NCI-H2029 (cell line): ENCODE data around the gene SH3GLB1.
"Not testable (repeated sequence)": the region's sequence is repeated elsewhere in the genome, so short reads cannot be mapped to it uniquely, and the experiment has no call there.

Experiments used
- DNase-seq: peaks from one replicate; lab custom pipeline; 2025; lab: John Stamatoyannopoulos, UW

SH3GLB1 gene

DNA sequence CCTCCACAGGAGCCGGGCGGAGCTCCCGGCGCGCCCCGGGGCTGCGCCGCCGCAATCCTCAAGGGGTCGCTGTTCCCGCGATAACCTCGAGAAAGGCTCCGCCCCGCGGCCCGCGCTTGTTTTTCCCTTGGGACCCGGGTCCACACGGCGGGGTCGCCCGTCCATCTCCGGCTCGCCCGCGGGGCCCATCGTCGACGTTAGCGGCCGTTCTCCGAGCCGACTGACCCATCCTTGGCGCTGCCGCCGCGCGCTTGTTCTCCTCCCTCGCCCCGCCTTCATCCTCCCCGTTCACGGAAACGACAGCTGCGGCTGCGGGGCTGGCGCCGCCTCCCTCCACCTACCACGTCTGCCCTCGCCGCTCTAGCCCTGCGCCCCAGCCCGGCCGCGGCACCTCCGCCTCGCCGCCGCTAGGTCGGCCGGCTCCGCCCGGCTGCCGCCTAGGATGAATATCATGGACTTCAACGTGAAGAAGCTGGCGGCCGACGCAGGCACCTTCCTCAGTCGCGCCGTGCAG, at the start of gene SH3GLB1:
SH3GLB1 (plus strand) TSS at position 119 of the 514 bp plus-strand sequence; CDS start at position 443, 324 bp downstream.
- DNase-seq, result peak; percentile 90

DNA sequence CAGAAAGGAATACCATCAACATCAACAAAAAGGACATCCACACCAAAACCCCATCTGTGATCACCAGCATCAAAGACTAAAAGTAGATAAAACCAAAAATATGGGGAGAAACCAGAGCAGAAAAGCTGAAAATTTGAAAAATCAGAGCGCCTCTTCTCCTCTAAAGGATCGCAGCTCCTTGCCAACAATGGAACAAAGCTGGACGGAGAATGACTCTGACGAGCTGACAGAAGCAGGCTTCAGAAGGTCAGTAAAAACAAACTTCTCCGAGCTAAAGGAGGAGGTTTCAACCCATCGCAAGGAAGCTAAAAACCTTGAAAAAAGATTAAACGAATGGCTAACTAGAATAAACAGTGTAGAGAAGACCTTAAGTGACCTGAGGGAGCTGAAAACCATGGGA, 46.0 kb upstream of the SH3GLB1 start:
- not testable (repeated sequence) for DNase-seq

DNA sequence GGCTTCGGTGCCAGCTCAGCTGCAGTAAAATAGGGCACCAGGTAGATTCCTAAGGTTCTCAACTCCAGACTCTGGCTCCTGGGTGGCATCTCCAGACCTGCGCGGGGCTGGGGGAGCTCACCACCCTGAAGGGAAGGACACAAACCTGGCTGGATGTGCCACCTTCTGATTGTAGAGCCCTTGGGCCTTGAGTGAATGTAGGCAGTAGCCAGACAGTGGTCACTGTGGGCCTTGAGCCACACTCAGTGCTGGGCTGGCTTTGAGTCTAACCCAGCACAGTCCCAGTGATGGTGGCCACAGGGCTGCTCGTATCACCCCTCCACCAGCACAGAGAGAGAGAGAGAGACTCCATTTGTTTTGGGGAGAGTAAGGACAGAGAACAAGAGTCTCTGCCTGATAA, 38.0 kb upstream of the SH3GLB1 start:
- DNase-seq, result no peak

DNA sequence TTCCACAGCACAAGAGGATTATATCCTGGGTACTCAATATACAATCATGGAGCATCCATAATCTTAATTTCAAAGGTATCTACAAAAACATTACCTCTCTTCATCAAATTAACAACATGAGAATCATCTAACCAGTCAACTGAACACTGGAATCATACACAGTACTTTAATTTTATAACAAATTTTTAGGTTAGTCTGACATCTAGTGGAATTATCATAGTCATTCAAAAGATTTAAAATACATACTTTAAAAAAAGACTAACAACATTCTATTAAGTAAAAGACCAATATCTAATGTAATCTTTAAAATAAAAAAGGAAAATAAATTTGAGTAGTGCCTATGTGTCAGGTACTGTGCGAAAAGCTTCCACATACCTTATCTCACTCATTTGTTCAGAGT, 16.8 kb upstream of the SH3GLB1 start:
- no peak for DNase-seq

DNA sequence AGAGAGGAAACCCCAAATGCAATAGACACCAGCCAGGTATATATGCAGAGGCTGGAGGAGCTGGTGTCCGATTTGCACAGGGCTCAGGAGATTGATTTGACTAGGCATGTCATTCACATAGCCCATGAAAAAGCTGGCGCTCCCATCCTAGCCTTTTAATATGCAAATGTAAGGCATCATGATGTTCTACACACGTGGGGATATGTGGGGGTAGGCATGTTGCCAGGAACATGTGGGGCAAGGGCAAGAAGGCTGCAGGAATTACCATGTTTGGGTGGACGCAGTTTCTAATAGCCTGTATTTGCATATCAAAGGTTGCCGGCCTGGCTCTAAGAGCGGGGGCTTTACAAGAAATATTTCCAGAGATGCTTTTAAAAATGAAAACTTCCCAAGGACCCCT, 11.7 kb upstream of the SH3GLB1 start:
- no peak for DNase-seq

DNA sequence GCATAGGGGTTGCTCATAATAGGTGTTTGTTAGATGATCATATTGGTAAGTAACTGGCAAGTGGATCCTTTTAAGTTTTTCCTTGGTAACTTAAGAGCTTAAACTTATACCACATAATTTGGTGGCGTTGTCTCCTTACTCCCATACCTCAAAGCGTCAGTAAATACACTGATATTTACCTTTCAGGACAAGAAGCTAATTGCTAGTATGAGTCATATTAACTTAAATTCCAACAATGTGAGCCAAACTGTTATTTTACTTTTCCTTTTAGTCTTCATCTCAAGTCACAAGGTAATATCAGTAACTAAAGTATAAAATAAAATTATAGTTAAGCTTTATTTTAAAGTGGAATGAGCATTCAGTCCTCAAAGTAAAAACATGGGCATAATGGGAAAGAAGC, 9.0 kb upstream of the SH3GLB1 start:
- no peak for DNase-seq

DNA sequence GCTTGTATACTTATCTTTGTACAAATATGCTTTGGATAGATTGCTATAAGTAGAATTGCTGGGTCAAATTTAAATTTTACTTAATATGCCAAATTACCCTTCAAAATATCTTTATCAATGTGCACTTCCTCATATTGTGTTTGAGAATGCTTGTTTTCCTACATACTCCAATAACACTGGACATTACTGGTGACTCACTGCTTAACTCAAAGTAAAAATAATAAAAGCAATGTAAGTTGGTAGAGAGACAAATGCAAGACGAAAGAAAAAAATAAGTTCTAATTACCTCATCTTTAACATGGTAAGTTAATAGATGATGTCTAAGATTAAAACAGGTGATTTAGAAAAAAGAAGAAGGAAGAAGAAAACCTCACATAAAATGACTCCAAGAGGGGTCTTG, 7.9 kb upstream of the SH3GLB1 start:
- no peak for DNase-seq

DNA sequence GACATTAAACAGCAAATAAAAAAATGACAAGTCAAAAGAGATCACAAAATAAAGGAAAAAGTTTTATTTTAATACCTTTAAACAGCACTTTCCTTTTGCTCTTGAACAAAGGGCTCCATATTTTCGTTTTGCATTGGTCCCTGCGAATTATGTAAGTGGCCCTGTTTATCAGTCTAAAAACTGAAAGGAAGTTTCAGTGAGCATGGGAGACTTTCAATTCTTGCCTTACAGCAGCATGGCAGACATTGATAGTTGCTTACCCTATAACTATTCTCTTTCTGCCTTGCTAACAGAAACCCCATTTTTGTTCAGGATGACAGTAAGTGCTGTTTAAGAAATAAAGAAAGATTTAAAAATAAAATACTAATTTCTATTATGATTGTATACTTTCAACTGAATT, 5.2 kb upstream of the SH3GLB1 start:
- no peak for DNase-seq

DNA sequence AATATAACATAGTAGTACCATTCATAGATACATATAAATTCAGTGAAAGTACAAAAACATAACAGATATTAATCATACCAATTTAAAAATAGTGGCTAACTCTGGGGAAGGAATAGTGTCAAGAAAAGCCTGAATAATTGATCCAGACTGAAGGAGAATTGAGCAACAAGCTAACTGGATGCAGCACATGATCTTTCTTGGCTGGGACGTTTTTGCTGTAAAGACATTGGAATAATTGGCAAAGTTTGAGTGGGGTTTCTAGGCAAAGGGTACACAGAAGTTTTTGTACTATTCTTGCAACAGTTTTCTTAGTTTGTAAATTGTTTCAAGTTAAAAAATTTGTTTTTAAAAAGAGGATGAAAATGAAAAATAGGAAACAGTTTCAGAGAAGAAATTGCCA, 2.6 kb upstream of the SH3GLB1 start:
- no peak for DNase-seq

DNA sequence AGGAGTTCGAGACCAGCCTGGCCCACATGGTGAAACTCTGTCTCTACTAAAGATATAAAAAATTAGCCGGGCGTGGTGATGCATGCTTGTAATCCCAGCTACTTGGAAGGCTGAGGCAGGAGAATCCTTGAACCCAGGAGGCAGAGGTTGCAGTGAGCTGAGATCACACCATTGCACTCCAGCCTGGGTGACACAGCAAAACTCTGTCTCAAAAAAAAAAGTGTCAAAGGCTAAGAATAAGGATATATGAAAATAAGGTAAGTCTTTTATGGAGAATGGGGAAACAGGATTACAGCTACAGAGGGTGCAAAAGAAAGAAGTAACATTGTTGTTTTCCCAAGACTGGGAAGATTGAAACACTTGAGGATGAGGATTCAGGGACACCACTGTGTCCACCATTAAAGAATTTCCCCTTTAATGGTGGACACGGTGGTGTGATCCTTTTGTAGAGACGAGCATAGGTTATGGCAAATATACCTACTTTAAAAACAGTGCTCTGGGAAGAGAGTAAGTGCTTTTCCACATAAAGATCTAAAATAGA, 1.4 kb upstream of the SH3GLB1 start:
- DNase-seq, result not testable (repeated sequence)

DNA sequence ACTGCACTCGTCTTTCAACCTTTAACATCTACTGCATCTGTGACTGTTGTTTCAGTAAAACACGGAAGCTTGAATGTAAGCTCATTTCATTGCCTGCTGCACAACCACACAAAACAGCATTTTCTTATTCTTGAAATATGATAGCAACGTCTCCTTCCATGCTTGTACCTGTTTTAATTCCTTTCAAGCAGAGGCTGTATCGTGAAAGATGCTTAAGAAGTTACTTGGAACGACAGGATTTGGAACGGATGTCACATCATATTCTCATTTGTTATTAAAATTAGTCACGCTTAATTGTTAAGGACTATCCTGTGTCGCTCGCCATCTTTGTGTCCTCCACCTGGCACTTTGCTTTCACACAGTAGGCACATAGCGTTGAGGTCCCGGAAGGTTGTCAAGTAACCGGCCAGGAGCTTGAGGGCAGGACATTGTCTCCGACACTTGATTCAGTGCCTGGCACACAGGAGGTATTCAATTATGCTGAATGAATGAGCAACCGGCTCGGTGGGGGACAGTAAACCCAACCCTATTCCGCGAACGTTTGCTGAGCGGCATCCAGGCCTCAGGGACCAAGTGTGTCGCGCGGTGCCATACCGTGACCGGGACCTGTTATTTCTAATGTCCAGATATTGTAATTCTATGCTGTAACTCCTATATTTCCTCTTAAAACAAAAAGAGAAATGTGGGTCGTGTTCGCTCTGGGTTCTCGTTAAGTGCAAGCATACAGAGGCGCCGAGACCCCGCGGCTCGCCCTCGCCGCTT, 499 bp upstream of the SH3GLB1 start:
- peak; percentile 53 for DNase-seq

DNA sequence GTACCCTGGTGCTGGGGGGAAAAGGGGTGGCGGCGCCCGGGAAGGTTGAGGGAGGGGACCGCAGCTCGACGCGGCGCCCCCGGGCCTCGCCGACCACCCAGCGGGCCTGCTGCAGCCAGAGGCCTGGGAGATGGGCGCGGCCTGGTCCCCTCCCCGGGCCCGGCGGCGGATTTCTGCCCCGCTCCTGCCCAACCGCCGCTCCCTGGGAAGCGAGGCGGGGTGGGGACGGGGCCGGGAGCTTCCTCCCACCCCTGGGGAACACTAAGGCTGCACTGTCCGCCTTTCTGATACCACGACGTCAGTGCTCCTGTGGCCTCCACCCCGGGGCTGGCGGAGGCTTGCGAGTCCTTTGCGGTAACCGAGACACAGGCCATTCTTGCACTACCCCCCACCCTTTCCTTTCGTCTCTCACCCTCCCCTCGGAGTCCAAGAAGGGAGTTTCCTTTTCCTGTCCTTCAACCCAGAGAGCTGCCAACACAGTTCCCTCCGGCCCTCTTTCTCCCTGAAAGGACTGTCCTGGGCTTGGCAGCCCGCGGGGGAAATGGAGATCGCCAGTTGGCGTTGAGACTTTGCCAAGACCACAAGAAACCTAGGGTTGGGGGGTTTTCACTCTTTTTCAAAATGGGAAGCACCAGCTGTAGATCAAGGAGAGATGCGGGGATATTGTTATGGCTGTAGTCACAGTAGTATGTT, 742 bp downstream of the SH3GLB1 start:
- peak; percentile 50 for DNase-seq

DNA sequence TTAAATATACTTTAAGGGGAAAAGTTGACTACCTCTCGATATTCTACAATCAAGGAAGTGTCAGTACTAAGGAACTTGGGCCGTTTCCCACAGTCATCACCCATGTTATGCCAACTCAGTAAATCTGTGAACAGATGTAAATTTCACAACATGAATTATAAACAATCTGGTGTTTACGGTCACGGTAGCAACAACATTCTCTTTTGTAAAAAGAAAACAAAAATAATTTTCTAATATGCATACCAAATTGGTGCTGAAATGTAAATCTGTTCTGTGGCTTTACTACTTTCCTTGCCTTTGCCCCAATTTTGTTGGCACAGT, 1.2 kb downstream of the SH3GLB1 start:
- no peak for DNase-seq

DNA sequence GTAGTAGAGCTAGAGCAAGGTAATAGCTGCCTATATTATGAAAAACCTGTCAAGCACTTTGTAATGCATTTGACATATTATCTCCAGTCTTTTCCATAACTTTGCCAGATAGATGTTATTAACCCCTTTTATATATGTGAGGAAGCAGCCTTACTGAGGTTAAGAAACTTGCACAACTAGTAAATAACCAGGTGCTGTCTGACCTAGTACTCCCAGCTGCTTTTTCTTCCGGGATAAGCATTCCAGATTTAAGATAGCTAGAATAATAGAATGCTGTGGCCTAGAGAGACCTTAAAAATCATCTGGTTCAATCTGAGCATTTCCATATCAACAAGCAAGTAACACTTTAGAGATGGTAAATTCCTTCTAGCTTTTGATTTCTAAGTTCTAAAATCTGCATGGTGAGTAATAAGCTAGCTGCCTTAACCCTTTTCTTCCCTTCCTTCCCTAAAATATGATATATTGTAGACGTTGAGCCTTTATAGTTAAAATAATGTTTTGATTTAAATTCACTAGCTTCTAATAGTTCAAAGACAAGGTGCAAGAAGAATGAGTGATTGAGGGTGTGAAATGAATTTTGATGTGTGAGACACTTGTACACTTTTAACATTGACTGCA, 1.8 kb downstream of the SH3GLB1 start:
- DNase-seq, result no peak

DNA sequence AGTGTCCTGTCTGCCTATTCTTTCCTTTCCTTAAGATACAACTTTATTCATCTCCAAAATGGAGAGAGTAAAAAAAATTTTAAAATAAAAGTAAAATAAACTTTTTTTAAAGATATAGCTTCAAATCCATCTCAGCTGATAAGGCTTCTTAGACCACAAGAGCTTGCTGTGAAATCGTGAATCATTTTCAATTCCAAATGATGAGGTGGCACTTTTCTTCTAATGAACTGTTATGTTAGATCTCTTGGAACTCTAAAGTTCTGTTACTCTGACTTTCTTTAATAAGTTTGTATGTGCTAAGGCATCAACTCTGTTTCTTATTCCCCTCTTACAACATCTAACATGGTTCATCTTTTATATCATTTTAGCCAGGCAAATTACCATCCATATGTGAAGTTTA, 4.5 kb downstream of the SH3GLB1 start:
- no peak for DNase-seq

DNA sequence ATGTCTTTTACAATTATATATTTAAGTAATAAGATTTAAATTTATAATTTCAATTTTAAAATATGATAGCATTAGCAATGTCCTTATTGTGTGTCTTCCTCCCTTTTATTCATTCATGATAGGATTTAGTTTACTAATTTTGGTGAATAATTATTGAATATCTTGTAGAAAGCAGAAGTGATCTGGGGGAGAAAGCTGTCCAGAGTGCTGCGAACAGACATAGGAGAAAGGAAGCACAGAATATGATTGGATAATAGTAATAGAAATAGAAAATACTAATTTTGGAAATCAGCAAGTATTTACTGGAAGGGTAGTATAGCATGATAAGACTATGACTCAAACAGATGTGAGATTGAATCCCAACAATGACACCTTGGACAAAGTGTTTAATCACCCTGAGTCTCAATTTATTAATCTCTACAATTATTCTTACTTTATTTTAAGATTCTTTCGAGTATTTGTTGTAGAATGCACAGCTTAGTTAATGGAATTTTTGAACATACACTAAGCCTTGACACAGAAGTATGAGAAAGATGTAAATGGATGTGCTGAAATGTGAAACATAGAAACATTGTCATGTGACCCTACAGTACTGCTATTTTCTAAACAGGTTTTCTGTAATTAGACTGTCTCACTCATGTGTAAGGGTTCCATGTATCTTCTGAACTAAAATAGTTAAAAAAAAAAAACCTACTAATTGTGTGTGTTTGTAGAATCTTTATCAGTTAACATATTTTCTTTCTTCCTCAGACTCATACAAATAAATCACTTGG, 7.9 kb downstream of the SH3GLB1 start:
- no peak for DNase-seq

DNA sequence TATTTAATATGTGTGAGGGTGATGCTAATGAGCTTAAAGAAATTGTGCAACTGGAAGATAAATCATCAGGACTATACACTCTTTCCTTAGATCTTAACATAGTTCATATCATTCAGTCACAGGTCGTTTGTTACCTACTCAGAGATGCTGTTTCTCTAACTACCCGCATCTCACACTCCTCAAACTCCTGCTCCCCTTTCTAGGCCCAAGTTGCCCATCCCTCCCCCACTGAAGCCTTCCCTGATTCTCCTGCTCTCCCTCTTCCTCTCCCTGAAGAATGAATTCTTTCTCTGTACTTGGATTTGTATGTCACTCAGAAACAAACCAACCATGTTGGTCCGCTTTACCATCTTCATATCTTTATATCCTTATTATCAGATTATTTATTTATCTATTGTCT, 9.1 kb downstream of the SH3GLB1 start:
- no peak for DNase-seq

DNA sequence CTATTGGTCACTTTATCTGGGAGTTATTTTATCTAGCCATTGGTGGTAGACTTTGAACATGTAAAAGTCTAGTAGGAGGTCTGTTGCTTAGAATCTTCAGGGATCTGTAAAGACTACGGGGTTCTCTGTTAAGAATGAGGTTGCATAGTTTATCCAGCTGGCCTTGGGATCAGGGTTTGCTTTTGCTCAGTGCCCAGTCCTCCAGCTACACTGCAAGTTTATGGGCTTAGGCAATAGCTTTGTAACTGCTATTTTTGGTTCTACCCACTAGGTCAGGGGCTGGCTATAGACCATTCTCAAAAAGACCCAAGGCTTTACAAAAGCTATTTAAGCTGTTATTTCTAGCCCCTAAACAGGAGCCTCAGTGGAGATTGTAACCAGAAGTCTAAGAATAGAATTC, 9.8 kb downstream of the SH3GLB1 start:
- no peak for DNase-seq

DNA sequence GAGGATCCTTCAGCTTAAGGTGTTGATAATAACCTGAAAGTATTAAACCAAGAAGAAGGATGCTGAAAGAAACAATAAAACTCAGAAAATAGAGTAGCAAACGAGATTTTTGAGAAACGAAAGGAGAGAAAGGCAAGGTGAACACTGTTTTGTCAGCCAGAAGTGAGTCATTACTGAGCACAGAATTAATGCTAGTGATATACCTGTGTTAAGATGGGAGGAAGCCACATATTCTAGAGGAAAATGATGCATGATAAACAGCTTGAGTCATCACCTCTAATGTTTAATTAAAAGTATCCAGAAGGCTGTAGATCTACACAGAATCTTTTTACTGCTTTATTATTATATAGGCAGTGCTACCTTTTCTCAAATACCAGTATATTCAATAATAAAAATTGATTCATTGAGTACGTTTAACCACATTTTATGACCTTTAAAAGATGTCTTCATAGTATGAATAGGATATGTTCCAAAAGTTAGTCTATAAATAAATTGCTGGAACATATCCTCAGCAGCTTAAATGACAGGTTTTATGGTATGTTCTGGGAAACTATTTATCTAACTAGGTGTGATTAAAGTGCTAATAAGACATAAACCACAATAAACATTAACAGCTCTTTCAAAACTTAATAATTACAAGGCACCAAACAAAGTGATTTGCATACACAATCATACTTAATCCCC, 10.3 kb downstream of the SH3GLB1 start:
- no peak for DNase-seq

DNA sequence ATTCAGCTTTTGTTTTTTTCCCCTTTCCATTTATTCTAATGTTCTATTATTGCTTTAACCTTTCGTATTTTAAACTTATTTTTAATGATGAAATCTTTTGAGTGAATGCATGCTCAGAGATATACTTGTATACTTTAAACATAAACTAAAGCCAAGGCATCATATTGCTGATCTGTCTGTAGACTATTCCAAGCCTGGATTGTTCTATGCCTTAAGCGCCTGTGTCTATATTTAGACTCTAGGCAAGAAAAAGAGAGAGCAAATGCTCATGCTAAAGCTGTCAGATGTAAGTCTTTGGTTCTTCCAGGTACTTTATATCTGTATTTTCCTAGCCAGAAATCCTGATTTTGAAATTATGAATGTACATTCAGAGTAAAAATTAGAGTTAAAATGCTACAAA, 14.4 kb downstream of the SH3GLB1 start:
- no peak for DNase-seq

DNA sequence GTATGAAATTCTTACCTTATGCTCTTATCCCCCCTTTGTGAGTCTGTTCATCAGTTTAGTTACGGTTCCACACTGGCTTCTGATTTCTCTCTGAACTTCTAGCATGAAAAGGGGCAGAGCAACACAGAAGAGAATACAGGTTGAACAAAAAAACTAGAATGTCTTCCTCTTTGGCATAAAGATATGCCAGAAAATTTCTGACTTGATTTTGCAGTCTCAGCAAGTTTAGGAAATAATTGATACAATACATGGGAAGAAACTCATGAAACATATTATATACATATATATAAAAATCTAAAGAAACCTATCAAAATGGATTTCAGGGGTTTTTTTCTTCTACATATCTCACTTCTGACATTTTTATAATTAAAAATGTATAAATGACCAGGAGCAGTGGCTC, 27.0 kb downstream of the SH3GLB1 start:
- DNase-seq, result no peak

DNA sequence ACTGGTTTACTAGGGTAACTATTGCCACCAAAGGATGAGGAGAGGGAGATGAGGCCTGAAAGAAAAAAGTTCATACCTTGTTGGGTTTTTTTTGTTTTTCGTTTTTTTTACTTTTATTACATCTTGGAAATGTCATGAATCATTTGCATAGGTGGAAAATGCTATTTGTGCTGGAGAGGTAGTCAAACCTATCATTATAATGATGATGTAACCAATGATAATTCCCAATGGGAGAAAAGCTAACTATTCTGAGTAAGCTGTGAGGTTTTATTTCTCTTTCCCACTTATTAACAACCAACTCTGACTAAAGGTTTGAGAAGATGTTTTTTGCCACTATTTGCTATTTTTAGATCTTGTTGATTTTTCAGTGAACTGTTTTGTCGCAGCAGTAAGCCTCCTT, 29.0 kb downstream of the SH3GLB1 start:
- DNase-seq, result no peak
